ENCODE data around the gene AUTS2.
"Not testable (repeated sequence)": the region's sequence is repeated elsewhere in the genome, so short reads cannot be mapped to it uniquely, and the experiment has no call there.

Gene AUTS2

DNA sequence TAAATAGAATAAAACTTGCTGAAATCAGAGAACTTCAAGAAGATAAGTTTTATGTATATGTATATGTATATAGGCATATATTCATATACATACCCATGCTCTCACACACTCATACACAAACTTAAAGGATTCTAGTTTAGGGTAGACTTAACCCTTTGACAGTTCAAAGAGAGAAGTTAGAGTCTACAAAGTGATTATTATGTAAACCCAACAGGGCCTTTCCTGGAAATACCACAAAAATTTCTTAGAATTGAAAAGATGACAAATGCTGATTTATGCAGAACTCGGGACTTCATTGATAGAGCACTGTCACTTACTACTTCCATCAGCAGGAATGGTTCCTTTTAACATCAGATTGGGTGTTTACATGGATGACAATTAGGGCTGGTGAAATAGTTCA is 763.5 kb downstream of the AUTS2 start:
- DNase-seq (ENCODE audit: low read depth) = no peak
- in situ Hi-C loops (cut with HindIII; ENCODE audit: low sequenced_read_pairs) = no loop called here
- TF ChIP-seq, protein P1, sequence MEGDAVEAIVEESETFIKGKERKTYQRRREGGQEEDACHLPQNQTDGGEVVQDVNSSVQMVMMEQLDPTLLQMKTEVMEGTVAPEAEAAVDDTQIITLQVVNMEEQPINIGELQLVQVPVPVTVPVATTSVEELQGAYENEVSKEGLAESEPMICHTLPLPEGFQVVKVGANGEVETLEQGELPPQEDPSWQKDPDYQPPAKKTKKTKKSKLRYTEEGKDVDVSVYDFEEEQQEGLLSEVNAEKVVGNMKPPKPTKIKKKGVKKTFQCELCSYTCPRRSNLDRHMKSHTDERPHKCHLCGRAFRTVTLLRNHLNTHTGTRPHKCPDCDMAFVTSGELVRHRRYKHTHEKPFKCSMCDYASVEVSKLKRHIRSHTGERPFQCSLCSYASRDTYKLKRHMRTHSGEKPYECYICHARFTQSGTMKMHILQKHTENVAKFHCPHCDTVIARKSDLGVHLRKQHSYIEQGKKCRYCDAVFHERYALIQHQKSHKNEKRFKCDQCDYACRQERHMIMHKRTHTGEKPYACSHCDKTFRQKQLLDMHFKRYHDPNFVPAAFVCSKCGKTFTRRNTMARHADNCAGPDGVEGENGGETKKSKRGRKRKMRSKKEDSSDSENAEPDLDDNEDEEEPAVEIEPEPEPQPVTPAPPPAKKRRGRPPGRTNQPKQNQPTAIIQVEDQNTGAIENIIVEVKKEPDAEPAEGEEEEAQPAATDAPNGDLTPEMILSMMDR (IDR thresholded peaks at IDR 0.05; ENCODE audit: low read depth, low read length, missing control alignments) = no peak
- H3K4me3 ChIP-seq (ENCODE audit: low read depth, low read length) = no peak overlapping the region

DNA sequence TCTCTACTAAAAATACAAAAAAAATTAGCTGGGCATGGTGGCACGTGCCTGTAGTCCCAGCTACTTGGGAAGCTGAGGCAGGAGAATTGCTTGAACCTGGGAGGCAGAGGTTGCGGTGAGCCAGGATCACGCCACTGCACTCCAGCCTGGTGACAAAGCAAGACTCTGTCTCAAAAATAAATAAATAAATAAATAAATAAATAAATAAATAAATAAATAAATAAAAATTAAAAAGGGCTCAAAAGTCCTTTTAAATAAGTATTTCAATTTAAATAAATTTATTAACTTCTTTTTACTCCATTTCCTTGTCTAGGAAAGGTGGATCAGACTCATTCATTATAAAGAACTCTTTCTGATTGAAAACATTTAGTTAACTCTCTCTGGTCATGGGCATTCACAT is 766.1 kb downstream of the AUTS2 start:
- H3K4me3 ChIP-seq (ENCODE audit: low read depth, low read length); DNase-seq (ENCODE audit: low read depth); in situ Hi-C loops (cut with HindIII; ENCODE audit: low sequenced_read_pairs): not testable (repeated sequence)

DNA sequence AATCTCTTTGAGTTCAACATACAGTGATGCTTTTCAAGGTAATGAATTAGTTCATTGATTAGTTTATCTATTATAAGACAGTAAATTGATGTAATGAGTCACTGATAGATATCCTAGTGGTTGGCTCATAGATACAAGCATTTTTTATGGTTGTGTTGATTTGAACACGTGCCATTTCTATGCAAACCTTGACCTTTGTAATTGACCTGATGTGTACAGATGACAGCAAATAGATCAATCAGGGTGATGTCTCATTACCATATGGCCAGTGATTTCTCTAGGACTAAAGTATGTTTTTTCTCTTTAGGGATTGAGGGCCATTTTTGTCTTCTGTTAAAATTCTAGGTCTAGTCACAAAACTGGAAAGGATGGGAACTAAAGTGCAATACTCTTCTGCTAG is 773.4 kb downstream of the AUTS2 start:
- DNase-seq (ENCODE audit: low read depth) = no peak
- TF ChIP-seq, protein P1 (IDR thresholded peaks at IDR 0.05; ENCODE audit: low read depth, low read length, missing control alignments) = no peak
- in situ Hi-C loops (cut with HindIII; ENCODE audit: low sequenced_read_pairs) = no loop called here
- H3K4me3 ChIP-seq (ENCODE audit: low read depth, low read length) = no peak overlapping the region

DNA sequence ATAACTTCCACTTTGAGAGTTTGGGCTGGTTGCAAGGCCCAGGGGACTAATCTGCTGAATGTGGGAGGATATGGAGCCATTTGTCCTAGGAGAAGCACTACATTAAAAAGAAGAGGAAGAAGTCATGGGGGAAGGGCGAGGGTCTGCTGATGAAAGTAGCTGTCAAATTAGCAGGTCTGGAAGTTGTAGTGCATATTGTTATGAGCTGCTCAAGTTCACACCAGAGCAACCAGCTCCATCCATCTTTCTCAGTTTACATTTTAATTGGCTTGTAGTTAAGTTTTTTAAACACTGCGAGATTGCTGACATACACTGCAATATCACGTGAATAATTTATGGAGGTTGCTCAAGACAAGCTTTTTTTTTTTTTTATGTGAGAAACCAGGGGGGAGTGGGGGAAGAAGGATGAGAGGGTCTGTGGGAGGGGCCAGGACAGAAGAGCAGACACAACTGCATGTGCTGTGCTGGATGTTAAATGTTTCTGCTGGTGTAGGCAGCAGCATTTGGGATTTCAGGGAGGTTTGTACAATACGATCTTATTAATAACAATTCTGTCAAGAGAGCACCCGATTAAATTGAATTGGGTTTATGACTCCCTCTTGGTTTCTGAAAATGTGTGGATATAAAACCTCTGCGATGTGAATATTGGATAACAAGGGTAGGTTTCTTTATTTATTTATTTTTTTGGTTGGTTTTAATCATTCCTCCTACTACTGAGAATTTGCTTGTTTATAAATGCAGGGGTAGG is 774.7 kb downstream of the AUTS2 start:
- in situ Hi-C loops (cut with HindIII; ENCODE audit: low sequenced_read_pairs) = no loop called here
- no peak overlapping the region for H3K4me3 ChIP-seq (ENCODE audit: low read depth, low read length)
- TF ChIP-seq, protein P1 (IDR thresholded peaks at IDR 0.05; ENCODE audit: low read depth, low read length, missing control alignments) = no peak
- no peak for DNase-seq (ENCODE audit: low read depth)

DNA sequence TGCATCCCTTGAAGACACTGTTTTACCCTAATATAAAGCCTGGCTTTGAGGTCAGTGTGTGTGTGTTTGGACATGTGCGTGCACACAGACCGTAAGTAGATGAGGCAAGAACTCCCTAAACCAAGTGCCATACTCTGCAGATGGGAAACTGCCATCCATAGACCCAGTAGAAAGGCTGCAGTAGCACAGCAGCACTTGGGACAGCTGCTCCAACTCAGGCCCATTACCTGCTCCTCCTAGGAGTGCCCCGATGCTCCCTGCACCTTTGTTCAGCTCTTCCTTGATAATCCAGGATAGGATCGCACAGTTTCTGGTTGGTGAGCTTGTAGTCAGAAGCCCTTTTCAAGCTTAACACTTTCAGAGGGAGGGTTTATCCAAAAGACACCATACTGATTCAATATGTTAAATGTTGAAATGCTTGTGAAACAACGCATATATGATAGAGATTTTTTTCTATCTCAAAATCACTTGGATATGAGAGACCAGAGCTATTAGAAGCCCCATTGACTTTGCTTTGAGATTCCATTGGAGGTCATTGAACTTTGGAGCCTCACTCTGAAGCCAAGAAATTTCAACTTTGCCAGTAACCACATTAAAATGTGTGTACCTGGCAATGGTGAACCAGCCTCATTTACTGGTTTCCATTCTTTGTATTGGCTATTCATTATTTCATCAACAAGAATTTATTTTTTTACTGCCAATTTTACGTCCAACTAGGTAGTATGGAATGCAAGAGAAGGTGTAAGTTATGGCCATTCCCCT is 776.7 kb downstream of the AUTS2 start:
- in situ Hi-C loops (cut with HindIII; ENCODE audit: low sequenced_read_pairs) = no loop called here
- H3K4me3 ChIP-seq (ENCODE audit: low read depth, low read length) = no peak overlapping the region
- TF ChIP-seq, protein P1 (IDR thresholded peaks at IDR 0.05; ENCODE audit: low read depth, low read length, missing control alignments) = no peak
- no peak for DNase-seq (ENCODE audit: low read depth)

DNA sequence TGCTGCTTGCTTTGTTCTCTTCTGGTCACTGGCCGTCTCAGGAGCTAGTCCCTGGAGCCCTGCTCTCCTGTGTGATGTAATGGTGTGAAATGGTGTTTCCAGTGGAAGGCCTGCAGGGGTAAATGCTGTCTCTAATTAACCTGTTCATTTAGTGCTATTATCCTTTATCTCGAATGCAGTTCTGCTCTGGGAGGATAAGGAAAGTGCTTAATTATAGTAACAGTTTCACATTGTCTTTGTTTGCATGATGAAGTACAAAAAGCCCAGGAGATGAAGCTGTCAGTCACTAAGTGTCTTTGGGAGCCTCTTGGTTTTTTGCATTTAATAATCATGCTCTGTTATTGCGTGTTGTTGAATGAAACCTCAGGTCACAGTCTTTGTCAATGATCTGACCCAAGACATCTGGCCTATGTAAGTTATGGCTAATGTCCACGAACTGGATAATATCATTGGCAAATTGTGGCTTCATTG is 778.3 kb downstream of the AUTS2 start:
- in situ Hi-C loops (cut with HindIII; ENCODE audit: low sequenced_read_pairs) = no loop called here
- TF ChIP-seq, protein P1 (IDR thresholded peaks at IDR 0.05; ENCODE audit: low read depth, low read length, missing control alignments) = no peak
- no peak for DNase-seq (ENCODE audit: low read depth)
- H3K4me3 ChIP-seq (ENCODE audit: low read depth, low read length) = no peak overlapping the region

DNA sequence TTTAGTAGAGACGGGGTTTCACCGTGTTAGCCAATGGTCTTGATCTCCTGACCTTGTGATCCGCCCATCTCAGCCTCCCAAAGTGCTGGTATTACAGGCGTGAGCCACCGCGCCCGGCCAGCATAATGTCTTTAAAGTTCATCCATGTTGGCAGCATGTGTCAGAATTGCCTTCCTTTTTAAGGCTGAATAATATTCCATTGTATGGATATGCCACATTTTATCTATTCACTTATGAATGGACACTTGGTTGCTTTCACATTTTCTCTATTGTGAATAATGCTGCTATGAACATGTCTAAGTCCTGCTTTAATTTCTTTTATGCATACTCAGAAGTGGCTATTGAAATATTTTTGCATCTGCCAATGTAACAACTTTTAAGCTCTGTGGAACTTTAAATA is 779.7 kb downstream of the AUTS2 start:
- no peak overlapping the region for H3K4me3 ChIP-seq (ENCODE audit: low read depth, low read length)
- DNase-seq (ENCODE audit: low read depth) = no peak
- TF ChIP-seq, protein P1 (IDR thresholded peaks at IDR 0.05; ENCODE audit: low read depth, low read length, missing control alignments) = no peak
- in situ Hi-C loops (cut with HindIII; ENCODE audit: low sequenced_read_pairs) = no loop called here
